ENCODE results near the gene GRIK1.

DNA sequence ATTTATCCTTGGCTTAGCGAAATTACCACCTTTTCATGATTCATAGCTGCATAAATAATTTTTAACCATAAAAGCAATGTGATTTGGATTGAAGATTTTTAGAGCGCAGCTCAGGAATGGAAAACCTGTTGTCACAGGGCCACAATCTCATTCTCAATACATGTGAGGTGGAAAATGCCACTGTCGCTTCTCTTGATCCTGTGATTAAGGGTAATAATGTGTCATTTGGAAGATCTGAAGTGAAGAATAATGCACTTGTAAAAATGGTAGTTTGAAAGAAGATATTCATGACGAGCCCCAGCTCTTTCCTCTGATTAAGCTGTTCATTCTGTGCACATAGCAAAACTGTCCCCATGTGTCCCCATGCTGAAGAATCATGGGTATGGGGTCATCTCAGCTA lies 410.7 kb downstream of the GRIK1 start:
- TF ChIP-seq, protein P1, sequence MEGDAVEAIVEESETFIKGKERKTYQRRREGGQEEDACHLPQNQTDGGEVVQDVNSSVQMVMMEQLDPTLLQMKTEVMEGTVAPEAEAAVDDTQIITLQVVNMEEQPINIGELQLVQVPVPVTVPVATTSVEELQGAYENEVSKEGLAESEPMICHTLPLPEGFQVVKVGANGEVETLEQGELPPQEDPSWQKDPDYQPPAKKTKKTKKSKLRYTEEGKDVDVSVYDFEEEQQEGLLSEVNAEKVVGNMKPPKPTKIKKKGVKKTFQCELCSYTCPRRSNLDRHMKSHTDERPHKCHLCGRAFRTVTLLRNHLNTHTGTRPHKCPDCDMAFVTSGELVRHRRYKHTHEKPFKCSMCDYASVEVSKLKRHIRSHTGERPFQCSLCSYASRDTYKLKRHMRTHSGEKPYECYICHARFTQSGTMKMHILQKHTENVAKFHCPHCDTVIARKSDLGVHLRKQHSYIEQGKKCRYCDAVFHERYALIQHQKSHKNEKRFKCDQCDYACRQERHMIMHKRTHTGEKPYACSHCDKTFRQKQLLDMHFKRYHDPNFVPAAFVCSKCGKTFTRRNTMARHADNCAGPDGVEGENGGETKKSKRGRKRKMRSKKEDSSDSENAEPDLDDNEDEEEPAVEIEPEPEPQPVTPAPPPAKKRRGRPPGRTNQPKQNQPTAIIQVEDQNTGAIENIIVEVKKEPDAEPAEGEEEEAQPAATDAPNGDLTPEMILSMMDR (IDR thresholded peaks at IDR 0.05; ENCODE audit: poor library complexity, severe bottlenecking), result no peak
- peak; percentile 80 for TF ChIP-seq POLR2AphosphoS5 (IDR thresholded peaks at IDR 0.05)
- TF ChIP-seq EZH2 (IDR thresholded peaks at IDR 0.05; ENCODE audit: borderline replicate concordance, insufficient read depth, low read length, poor library complexity, severe bottlenecking), result no peak
- TF ChIP-seq EP300 (conservative IDR thresholded peaks at IDR 0.05; ENCODE audit: poor library complexity, severe bottlenecking), result peak; percentile 37
